Stimulated activated CD8-positive, alpha-beta memory T cell treated with anti-CD3 and anti-CD28 coated beads, Interleukin-2, amount 100 ng/mL, for 1 hour (primary cell): ENCODE results near the gene TRAPPC10.

Experiments used
- DNase-seq, 2 donors: peaks; one replicate each; pipeline ENCODE4 v3.0.0-alpha.2; 2020; ENCODE audit warnings: low read depth in 2 of 2

Gene TRAPPC10

DNA sequence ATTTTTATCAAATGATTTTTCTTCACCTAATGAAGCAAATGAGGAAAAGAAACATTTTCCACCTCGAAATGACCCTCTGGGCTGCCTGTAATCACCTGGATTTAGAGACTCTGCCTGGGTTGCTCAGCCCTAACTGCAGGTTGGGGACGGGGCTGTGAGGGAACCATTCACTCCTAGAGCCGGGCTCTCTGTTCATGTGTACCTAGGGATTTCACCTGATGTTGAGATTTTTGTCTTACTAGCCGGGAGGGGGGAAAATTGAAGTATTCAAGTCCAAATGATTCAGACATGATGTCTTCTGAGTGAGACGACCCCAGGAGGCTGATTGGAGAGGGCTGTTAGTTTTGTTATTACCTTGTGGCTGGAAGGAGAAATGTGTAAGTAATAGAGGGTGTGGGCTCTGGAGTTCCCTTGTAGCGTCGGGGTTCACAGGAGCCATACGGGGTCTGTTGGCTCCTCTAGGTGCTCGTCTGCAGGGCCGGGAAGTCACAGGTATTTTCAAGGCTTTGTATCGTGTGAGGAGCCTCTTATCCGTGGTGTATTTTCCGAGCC, 52.8 kb downstream of the TRAPPC10 start:
- DNase-seq = no peak

DNA sequence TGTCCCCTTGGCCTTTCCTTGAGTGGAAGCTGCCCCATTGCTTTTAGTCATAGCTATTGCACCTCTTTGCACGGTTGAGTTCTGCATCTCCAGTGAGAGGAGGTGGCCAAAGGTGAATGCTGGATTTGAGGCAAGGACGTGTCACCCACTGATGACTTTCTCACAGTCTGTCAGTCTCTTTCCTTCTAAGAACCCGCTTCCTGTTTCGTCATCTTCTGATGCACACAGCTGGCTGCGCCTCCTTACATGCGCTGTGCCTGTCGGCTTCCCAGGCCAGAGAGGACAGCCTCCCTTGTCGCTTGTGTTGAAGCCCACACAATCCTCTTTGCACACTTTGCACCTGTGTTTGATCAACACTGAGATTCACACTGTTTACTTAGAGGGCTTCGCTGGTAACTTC, 53.3 kb downstream of the TRAPPC10 start:
- peak; percentile 55 for DNase-seq

DNA sequence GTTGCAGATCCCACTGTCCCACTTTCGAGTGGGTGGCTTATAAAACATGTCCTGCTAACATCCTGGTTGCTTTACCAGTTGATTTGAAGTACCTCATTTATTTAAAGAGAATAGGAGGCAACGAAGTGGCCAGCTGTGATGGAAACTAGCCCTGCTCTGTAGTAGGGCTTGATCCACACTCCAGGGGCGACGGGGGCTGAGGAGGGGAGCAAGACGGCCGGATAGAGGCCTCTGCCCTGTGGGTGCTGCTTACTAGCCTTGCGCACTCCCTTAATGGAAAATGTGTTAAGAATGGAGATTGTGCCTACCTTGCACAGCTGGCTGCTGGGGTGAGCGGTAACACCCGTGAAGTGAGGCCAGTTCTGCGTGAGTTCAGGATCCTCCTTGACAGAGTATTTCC, 54.0 kb downstream of the TRAPPC10 start:
- DNase-seq = no peak

DNA sequence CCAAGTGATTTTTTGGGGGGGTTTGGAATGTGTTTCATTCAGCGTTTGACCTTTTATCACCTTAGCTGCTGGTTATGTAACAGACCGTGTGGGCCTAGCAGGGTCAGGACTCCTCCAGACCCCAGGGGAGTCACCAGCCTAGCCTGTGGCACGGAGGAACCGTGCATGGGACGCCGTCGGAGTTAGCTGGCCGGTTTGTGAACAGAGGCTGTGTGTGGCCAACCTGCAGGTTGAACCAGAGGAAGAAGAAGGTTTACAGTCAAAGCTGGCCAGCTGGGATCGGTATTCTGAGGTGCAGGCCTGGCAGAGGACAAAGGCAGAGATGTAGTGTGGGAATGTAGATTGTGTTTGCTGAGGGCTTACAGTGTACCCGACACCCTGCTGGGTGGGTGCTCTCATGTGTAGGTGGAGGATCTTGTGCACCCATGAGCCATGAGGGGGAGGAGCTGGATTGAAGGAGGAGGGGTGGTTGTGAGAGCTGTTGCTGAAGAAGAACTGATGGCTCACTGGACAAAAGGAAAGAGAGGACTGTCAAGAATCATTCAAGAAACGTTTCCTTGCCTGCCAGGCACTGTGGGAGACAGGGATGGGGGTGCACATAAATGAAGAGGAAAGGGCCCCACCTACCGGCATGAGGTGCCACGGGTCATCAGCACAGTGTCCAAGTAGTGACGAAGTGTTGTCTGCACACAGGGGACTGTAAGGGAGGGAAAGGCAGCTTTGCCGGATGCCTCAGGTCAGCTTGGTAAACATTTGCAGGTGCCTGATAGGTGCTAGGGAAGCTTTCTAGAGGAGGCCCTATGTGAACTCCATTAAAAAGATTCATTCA, 55.1 kb downstream of the TRAPPC10 start:
- no peak for DNase-seq

DNA sequence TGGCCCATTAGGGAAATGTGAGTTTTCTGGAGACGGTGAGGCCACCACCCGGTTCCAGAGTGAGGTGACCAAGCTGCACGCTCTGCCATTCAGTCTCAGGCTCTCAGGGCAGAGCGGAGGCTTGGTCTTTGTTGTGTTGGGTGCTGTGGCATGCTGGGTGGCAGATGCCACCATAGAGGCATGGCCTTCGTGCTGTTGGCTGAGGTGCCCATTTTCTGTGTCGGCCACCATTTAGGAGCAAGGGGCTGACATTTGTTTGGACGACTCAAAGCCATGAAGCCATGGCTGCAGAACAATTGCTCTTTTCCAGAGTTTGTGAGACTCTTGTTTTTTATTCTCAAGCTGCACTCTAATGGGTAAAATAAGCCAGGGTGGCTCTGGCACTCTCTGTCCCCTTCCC, 58.3 kb downstream of the TRAPPC10 start:
- DNase-seq = no peak

DNA sequence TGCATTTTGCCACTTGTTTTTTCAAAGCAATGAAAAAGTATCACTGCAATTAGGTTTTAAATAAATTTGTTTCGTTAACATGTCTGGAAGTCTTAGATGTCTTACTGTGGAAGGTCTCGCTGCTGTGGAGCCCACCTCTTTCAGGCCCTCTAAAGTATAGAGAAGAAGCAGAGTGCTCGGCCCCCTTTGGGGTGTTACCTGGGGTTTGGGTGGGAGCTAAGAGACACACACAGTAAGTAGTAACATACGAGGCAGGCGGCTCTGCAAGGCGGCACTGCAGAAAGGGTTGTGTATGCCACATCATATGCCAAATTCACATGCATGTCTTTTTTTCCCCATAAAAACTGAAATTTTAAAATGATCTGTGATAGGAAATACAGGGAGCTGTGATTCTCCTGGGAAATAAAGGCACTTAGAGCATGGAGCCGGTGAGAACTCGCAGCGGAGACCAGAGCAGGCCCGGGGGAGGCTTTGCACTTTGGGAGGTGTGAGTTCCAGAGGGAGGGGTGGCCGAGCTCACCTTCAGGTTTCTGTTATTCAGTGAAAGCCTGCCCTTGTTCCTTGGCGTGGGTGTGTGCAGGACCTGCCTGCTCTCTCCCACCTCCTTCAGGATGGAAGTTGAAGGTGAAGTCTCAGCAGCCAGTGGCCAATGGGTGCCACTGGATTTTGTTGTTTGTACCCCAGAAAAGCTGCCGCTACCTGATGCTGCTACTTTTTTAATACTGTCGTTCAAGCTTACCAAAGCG, 59.4 kb downstream of the TRAPPC10 start:
- DNase-seq = no peak

DNA sequence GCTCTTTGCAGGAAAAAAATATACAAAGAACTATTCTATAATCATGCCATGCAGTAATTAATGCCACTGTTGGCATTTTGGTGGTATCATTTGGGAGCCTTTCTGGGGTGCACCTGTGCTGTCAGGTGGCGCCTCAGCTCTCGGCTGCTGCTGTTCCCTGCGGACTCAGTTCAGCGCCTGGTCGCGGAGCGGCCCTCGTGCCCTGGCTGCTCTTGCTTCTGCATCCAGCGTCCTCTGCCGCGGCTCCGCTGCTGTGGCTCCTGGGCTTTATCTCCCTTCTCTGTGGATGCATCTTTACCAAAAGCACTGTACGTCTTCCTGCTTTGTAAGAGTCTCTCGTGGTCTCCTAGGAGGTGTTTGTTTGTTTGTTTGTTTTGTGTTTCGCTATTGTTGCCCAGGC, 60.0 kb downstream of the TRAPPC10 start:
- no peak for DNase-seq

DNA sequence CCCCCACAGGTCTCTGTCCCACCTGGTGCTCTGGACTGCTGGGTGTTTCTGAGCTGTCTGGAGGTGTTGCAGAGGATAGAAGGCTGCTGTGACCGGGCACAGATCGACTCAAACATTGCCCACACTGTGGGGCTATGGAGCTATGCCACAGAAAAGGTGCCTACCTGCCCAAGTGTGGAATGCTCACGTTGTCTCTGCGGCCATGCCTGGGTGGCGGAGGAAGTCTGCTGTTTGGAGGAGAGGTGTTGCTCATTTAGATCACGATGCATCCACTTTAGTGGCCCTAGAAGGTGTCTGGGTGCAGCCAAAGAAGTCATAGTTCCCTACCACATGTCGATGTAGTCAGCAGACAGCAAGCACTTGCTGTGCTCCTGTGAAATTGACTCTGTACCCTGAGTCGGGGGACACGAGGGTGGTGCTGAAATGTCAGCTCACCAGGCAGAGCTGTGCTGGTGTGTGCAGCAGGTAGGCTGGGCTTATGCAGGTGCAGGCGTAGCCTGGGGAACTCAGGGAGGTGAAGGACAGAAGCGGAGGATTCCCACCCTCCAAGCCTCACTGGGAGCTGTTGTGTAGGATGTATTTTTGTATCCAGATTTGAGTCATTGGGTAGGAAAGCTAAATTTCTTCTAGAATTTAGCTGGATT, 62.3 kb downstream of the TRAPPC10 start:
- no peak for DNase-seq

DNA sequence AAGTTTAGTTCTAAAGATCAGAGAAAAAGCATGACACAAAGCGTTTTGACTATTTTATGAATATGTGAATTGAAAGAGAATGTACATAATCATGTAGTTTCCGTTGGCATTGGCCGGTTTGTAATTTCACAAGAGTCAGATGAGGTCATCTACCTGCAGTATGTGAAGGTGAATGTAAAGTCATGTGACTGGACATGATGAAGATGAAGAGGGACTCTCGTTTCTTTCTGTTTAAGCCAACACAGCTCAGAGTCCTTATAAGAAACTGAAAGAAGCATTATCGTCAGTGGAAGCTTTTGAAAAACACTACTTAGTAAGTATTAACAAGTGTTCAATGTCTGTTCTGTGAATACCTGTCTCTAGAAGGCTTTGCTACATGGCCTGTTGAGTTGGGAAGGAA, 64.2 kb downstream of the TRAPPC10 start:
- no peak for DNase-seq

DNA sequence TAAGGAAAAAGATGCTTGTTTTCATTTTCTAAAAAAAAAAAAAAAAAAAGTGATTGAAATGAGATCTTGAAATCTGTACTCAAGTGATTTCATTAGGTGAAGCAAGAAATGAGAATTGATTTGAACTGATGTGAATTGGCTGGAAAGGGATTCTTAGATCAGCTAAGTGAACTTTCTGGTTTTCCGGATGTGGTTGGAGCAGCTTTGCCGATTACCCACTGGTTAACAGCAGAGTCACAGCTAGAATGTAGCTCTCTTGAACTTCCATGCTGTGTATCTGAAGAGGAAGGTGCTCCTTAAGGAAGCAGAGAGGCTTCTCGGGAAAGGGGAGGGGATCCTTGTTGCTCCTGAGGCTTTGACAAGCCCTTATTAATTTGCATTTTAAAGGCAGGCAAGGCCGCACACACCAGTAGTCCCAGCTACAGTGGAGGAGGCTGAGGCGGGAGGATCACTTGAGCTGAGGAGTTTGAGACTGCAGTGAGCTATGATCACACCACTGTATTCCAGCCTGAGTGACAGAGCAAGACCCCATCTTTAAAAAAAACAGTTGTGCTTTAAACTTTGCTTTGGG, 66.4 kb downstream of the TRAPPC10 start:
- no peak for DNase-seq

DNA sequence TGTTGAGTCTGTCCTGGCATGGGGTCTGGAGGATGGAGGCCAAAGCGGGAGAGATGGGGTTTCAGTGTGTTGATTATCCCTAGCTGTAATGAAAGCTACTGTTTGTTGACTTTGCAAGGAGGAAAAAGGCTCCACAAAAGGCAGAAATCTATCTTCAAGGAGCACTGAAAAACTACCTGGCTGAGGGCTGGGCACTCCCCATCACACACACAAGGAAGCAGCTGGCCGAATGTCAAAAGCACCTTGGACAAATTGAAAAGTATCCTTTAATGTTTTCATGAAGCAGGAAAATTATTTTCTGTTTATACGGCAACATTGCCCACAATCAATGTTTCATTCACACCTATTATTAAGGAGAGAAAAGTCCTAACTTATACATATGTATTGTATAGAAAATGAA, 67.3 kb downstream of the TRAPPC10 start:
- DNase-seq = no peak

DNA sequence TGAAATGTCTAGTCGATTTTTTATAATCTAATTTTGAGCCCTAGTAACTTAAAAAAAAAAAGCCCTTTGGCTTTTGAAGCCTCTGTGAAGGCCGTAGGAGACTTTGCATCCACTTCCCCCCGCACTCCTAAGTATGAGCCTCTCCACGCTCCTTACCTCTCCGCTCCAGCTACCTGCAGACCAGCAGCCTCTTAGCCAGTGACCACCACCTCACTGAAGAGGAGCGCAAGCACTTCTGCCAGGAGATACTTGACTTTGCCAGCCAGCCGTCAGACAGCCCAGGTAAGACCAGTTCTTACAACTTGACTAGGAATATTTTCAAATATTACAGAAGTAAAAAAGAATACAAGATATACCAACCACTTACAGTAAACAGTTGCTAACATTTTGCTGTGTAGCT, 67.7 kb downstream of the TRAPPC10 start:
- DNase-seq = no peak

DNA sequence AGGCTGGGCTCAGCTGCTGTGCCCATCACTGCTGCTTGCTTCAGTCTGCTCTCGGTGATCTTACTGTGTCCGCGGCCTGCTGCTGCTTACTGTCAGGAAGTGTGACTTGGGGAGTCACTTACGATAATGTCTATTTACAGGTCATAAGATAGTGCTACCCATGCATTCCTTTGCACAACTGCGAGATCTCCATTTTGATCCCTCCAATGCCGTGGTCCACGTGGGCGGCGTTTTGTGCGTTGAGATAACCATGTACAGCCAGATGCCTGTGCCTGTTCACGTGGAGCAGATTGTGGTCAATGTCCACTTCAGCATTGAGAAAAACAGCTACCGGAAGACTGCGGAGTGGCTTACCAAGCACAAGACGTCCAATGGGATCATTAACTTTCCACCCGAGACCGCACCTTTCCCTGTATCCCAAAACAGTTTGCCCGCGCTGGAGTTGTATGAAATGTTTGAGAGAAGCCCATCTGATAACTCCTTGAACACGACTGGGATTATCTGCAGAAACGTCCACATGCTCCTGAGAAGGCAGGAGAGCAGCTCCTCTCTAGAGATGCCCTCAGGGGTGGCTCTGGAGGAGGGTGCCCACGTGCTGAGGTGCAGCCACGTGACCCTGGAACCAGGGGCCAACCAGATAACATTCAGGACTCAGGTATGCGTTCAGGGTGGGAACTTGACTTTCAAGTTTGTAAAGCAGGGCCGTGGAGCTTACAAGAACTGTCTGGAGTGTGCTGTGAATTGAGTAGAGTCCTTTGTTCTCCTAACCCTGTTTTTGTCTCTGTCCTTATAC, 70.7 kb downstream of the TRAPPC10 start:
- DNase-seq = no peak

DNA sequence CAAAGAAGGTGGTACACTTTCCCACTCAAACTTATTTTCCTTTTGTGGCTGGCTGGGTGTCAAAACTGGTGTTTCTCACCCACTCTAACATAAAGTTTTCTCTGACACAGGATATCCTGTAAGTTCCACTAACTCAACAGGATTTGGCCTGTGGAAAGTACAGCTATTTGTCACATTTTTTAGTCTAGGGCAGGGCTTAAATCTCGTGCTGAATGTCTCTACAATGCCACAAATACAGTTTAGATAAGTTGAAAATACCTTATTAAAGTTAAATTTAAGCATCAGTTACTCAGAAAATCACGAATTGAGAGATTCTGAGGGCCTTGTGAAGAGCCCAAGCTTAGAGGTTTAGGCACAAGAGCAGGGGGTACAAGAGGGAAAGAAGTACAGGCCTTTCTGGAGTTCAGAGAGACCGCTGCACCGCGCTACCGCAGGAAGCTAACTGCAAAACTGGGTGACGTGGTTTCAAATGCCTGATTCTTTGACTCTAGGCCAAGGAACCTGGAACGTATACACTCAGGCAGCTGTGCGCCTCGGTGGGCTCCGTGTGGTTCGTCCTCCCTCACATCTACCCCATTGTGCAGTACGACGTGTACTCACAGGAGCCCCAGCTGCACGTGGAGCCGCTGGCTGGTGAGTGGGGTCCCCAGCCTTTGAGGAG, 71.7 kb downstream of the TRAPPC10 start:
- DNase-seq = peak in 1 of 2 donors; percentile 40

DNA sequence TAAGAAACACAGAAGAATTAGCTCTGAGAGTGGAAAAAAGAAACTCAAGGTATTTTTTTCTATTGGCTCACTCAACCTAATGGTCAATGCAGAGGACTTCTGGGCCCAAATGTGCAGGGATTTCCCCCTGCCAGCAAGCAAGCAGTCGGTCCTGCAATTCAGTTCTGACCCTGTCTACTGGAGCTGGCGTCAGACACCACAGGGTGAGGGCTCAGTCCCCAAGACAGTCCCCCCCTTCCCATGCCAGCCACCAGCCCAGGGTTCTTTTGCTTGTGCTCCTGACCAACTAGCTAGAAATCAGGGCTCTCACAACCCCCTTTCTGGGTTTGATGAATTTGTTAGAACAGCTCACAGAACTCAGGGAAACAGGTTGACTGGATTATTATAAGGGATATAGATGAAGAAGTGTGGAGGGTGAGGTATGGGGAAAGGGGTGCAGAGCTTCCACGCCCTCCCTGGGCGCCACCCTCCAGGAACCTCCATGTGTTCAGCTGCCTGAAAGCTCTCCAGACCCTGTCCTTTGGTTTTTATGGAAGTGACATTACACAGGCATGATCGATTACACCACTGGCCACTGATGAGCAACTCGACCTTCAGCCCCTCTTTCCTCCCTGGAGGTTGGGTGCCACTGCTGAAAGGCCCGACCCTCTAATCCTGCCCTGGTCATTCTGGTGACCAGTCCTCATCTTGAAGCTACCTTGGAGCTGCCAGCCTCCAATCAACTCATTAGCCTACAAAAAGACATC, 72.6 kb downstream of the TRAPPC10 start:
- no peak for DNase-seq

DNA sequence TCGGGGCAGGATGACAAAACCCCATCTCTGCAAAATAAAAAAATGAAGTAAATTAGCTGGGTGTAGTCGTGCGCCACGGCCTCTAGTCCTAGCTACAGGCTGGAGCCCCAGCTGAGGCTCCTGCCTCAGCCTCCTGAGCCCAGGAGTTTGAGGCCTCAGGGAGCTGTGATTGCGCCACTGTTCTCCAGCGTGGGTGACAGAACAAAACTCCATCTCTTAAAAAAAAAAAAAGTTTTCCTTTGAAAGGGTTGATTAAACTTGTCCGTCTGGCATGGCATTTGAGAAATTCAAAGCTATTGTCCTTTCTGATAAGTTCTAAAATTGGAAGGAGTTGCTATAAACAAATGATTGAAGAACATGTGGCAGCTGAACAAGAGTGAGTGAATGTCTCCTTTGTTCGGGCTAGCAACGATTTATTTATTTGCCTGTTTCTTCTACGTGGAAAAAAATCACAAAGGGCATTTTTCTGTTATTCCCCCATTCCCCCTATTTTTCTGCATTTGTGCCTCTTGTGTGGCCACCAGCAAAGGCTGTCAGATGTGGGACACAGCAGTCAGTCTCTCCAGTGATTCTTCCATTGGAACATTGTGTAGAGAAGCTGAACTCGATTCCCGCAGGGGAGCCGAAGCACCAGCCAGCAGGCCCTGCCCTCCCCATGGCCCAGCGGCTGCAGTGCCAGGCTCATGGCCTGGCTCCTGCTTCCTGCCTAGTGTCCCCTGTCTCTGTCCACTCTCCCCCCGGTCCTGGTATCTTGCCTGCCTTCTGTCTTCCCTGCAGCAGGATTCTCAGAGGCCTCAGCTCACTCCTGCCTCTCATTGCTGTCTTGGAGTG, 73.6 kb downstream of the TRAPPC10 start:
- no peak for DNase-seq

DNA sequence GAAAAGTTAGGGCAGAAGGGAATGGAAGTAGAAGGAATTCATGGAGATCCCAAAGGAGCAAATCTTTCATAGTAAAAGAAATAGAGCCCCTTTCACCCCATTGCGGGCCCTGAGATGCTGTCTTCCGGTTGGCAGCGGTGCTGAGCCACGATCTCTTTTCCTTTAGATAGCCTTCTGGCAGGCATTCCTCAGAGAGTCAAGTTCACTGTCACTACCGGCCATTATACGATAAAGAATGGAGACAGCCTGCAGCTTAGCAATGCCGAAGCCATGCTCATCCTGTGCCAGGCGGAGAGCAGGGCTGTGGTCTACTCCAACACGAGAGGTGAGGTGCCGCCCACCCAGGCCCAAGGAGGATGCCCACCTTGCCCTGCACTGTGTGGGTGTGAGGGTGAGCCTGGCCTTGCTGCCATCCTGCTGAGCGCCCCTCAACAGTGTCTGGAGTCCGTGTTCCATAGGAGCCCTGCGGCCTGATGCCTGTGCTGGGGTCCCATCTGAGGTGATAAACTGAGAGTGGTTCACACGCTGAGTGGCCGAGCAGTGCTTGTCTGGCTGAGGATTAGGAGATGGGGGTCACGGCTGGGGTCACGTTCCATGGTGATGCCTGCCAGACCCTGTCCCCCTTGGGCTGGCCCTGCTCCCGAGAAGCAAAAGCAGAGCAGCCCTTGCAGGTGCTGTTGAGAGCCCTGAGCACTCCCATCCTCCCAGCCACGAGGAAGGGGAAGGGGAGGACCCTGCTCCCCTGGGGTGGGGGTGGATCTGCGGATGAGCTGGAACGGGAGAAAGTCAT, 74.7 kb downstream of the TRAPPC10 start:
- no peak for DNase-seq
